ENCODE results near the gene MAP2. TPM values are rescaled to one million over a fixed set of nuclear protein-coding genes. Genes with fewer than 3 reads are reported as not detected.

Gene MAP2
- total and polyA plus RNA-seq, 4 experiments from 2014 or later, result 0.20 to 0.47 (median 0.41) TPM; not detected in 1

DNA sequence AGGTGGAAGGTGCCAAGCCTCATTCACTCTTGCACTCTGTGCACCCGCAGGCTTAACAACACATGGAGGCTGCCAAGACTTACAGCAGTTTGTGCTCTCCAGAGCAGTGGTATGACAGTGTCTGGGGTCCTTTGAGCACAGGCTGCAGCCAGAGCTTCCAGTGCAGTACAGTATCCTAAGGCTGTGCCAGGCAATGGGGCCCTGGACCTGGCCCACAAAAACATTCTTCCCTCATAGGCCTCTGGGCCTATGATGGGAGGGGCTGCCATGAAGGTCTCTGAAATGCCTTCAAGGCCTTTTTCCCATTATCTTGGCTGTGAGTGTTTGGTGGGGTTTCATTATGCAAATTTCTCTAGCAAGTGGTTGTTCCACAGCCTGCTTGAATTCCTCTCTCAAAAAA, 74.8 kb downstream of the MAP2 start:
- intact Hi-C loops (cut with micrococcal nuclease), result no loop called here
- H3K27ac Mint-ChIP-seq, result no peak overlapping the region
- peaks cover 2 to 17% (median 9%) of the 10 kb centered on the region in 8 donors for H3K9me3 Mint-ChIP-seq
- H3K4me3 Mint-ChIP-seq, result no peak overlapping the region
- H3K36me3 Mint-ChIP-seq, result no peaks in the 10 kb centered on the region
- Histone ChIP-seq H3K36me3 (ENCODE audit: insufficient read depth, low read length) (no peaks in the 10 kb centered on the region), H3K9me3 (ENCODE audit: control insufficient read depth in 1 of 2, low read length in 2 of 2) (no peaks in the 10 kb centered on the region), H3K4me1 (ENCODE audit: insufficient read depth, low read length) (no peaks in the 10 kb centered on the region), H3K4me3 (ENCODE audit: low read length in 2 of 2) (no peak overlapping the region), H3K27me3 (ENCODE audit: insufficient read depth, low read length) (no peaks in the 10 kb centered on the region), H3K27ac (ENCODE audit: low read depth, low read length) (no peak overlapping the region)
- peaks cover 0 to 2% of the 10 kb centered on the region in 2 donors for H3K27me3 Mint-ChIP-seq
- CTCF ChIA-PET (ENCODE audit: partially characterized antibody), result no interaction called here
- POLR2A ChIA-PET (ENCODE audit: partially characterized antibody), result no interaction called here
- H3K4me1 Mint-ChIP-seq, result no peaks in the 10 kb centered on the region
- DNase-seq, result no peak

- Mint-ChIP-seq H3K4me1 (no peaks in the 10 kb centered on the region), H3K27me3 (peaks cover 0 to 2% of the 10 kb centered on the region in 2 donors), H3K27ac (no peak overlapping the region), H3K9me3 (peaks cover 2 to 16% (median 9%) of the 10 kb centered on the region in 8 donors), H3K36me3 (no peaks in the 10 kb centered on the region), H3K4me3 (no peak overlapping the region)
- Histone ChIP-seq H3K36me3 (ENCODE audit: insufficient read depth, low read length) (no peaks in the 10 kb centered on the region), H3K9me3 (ENCODE audit: control insufficient read depth in 1 of 2, low read length in 2 of 2) (no peaks in the 10 kb centered on the region), H3K27me3 (ENCODE audit: insufficient read depth, low read length) (no peaks in the 10 kb centered on the region), H3K27ac (ENCODE audit: low read depth, low read length) (no peak overlapping the region), H3K4me3 (ENCODE audit: low read length in 2 of 2) (no peak overlapping the region), H3K4me1 (ENCODE audit: insufficient read depth, low read length) (no peaks in the 10 kb centered on the region)
- intact Hi-C loops (cut with micrococcal nuclease), result no loop called here
- ChIA-PET CTCF (ENCODE audit: partially characterized antibody) (no interaction called here), POLR2A (ENCODE audit: partially characterized antibody) (no interaction called here)
- DNase-seq, result no peak
These were observed 75.2 kb downstream of the MAP2 start for GRCh38 chr2:209499069-209499468.

GRCh38 chr2:209501579-209501978, 77.7 kb downstream of the MAP2 start:
- Mint-ChIP-seq H3K4me3 (no peak overlapping the region), H3K27me3 (peaks cover 0 to 2% of the 10 kb centered on the region in 2 donors), H3K27ac (no peak overlapping the region), H3K4me1 (no peaks in the 10 kb centered on the region), H3K36me3 (no peaks in the 10 kb centered on the region), H3K9me3 (peaks cover 2 to 16% (median 9%) of the 10 kb centered on the region in 8 donors)
- ChIA-PET CTCF (ENCODE audit: partially characterized antibody) (no interaction called here), POLR2A (ENCODE audit: partially characterized antibody) (no interaction called here)
- H3K36me3 ChIP-seq (ENCODE audit: insufficient read depth, low read length), result no peaks in the 10 kb centered on the region
- H3K4me3 ChIP-seq (ENCODE audit: low read length in 2 of 2), result no peak overlapping the region
- intact Hi-C loops (cut with micrococcal nuclease), result no loop called here
- no peak overlapping the region for H3K27ac ChIP-seq (ENCODE audit: low read depth, low read length)
- H3K9me3 ChIP-seq (ENCODE audit: control insufficient read depth in 1 of 2, low read length in 2 of 2), result no peaks in the 10 kb centered on the region
- H3K27me3 ChIP-seq (ENCODE audit: insufficient read depth, low read length), result no peaks in the 10 kb centered on the region
- DNase-seq, result no peak
- no peaks in the 10 kb centered on the region for H3K4me1 ChIP-seq (ENCODE audit: insufficient read depth, low read length)

DNA sequence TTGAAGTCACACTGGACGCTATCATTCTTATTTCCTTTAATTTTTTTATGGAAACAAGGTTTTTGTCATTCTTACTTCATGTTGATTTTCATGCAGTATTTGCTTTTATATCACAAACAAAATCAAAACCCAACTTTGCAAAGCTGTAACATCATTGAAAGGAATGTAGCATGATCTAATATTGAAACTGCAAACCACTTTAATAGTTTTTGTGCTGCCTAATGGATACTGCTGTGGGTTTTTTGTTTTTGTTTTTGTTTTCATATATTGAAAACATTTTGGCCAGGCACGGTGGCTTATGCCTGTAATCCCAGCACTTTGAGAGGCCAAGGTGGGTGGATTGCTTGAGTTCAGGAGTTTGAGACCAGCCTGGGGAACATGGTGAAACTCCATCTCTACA, 81.6 kb downstream of the MAP2 start:
- ChIA-PET CTCF (ENCODE audit: partially characterized antibody) (no interaction called here), POLR2A (ENCODE audit: partially characterized antibody) (no interaction called here)
- Histone ChIP-seq H3K4me3 (ENCODE audit: low read length in 2 of 2) (no peak overlapping the region), H3K27me3 (ENCODE audit: insufficient read depth, low read length) (no peaks in the 10 kb centered on the region), H3K9me3 (ENCODE audit: control insufficient read depth in 1 of 2, low read length in 2 of 2) (no peaks in the 10 kb centered on the region), H3K27ac (ENCODE audit: low read depth, low read length) (no peak overlapping the region), H3K4me1 (ENCODE audit: insufficient read depth, low read length) (no peaks in the 10 kb centered on the region), H3K36me3 (ENCODE audit: insufficient read depth, low read length) (no peaks in the 10 kb centered on the region)
- no peak for DNase-seq
- Mint-ChIP-seq H3K4me1 (no peaks in the 10 kb centered on the region), H3K27ac (no peak overlapping the region), H3K4me3 (no peak overlapping the region), H3K9me3 (peaks cover 0 to 2% (median 0%) of the 10 kb centered on the region in 8 donors), H3K27me3 (peaks cover 0 to 2% of the 10 kb centered on the region in 2 donors), H3K36me3 (no peaks in the 10 kb centered on the region)
- intact Hi-C loops (cut with micrococcal nuclease), result no loop called here

GRCh38 chr2:209508255-209508654, 84.4 kb downstream of the MAP2 start:
- no peaks in the 10 kb centered on the region for H3K27me3 ChIP-seq (ENCODE audit: insufficient read depth, low read length)
- H3K9me3 ChIP-seq (ENCODE audit: control insufficient read depth in 1 of 2, low read length in 2 of 2), result no peaks in the 10 kb centered on the region
- Mint-ChIP-seq H3K4me1 (no peaks in the 10 kb centered on the region), H3K4me3 (no peak overlapping the region), H3K27ac (no peak overlapping the region), H3K27me3 (peaks cover 0 to 1% of the 10 kb centered on the region in 2 donors), H3K9me3 (peaks cover 0 to 1% (median 0%) of the 10 kb centered on the region in 8 donors), H3K36me3 (no peaks in the 10 kb centered on the region)
- DNase-seq, result no peak
- no peaks in the 10 kb centered on the region for H3K36me3 ChIP-seq (ENCODE audit: insufficient read depth, low read length)
- POLR2A ChIA-PET (ENCODE audit: partially characterized antibody), result no interaction called here
- H3K4me1 ChIP-seq (ENCODE audit: insufficient read depth, low read length), result no peaks in the 10 kb centered on the region
- intact Hi-C loops (cut with micrococcal nuclease), result no loop called here
- no peak overlapping the region for H3K27ac ChIP-seq (ENCODE audit: low read depth, low read length)
- no peak overlapping the region for H3K4me3 ChIP-seq (ENCODE audit: low read length in 2 of 2)
- CTCF ChIA-PET (ENCODE audit: partially characterized antibody), result no interaction called here

DNA sequence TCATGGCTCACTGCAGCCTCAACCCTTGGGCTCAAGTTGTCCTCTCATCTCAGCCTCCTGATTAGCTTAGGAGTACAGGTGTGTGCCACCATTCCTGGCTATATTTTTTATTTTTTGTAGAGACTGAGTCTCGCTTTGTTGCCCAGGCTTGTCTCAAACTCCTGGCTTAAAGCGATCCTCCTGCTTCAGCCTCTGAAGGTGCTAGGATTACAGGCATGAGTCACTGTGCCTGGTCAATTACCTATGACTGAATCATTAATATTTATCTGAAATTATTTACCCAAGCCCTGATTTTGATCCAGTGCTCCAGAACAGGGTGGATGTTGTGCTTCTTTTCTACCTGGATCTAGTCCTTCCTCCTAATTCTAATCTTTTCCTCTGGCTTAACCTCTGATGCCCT, 87.8 kb downstream of the MAP2 start:
- Histone ChIP-seq H3K27ac (ENCODE audit: low read depth, low read length) (no peak overlapping the region), H3K36me3 (ENCODE audit: insufficient read depth, low read length) (no peaks in the 10 kb centered on the region), H3K4me3 (ENCODE audit: low read length in 2 of 2) (no peak overlapping the region), H3K9me3 (ENCODE audit: control insufficient read depth in 1 of 2, low read length in 2 of 2) (no peaks in the 10 kb centered on the region), H3K27me3 (ENCODE audit: insufficient read depth, low read length) (no peaks in the 10 kb centered on the region), H3K4me1 (ENCODE audit: insufficient read depth, low read length) (no peaks in the 10 kb centered on the region)
- H3K4me3 Mint-ChIP-seq, result no peak overlapping the region
- intact Hi-C loops (cut with micrococcal nuclease), result no loop called here
- peaks cover 0 to 3% (median 0%) of the 10 kb centered on the region in 8 donors for H3K9me3 Mint-ChIP-seq
- H3K4me1 Mint-ChIP-seq, result no peaks in the 10 kb centered on the region
- no peaks in the 10 kb centered on the region for H3K36me3 Mint-ChIP-seq
- H3K27ac Mint-ChIP-seq, result no peak overlapping the region
- no peaks in the 10 kb centered on the region for H3K27me3 Mint-ChIP-seq
- ChIA-PET CTCF (ENCODE audit: partially characterized antibody) (no interaction called here), POLR2A (ENCODE audit: partially characterized antibody) (no interaction called here)
- no peak for DNase-seq

DNA sequence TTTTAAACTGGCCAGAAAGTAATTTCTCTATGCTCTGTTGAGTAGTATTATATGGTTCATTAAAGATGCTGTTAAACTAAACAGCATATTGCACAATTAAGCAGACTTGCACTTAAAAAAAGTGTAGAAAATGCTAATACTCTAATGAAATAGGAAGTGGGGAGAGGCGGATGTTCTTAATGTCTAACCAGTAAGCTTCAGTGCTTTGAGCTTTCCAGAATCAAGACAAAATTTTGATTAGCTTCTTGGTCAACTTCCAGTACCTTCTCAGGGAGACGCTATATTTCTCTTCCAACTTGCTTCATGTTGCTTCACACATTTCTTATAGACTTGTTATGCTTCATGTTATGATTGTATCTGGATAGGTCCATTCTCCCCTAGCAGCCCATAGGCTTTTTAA, 89.1 kb downstream of the MAP2 start:
- H3K4me3 Mint-ChIP-seq, result no peak overlapping the region
- no peak overlapping the region for H3K27ac Mint-ChIP-seq
- no peaks in the 10 kb centered on the region for H3K4me1 Mint-ChIP-seq
- intact Hi-C loops (cut with micrococcal nuclease), result no loop called here
- peaks cover 0 to 4% (median 0%) of the 10 kb centered on the region in 8 donors for H3K9me3 Mint-ChIP-seq
- DNase-seq, result no peak
- no peaks in the 10 kb centered on the region for H3K36me3 Mint-ChIP-seq
- no peaks in the 10 kb centered on the region for H3K27me3 ChIP-seq (ENCODE audit: insufficient read depth, low read length)
- H3K27me3 Mint-ChIP-seq, result no peaks in the 10 kb centered on the region
- no peak overlapping the region for H3K4me3 ChIP-seq (ENCODE audit: low read length in 2 of 2)
- CTCF ChIA-PET (ENCODE audit: partially characterized antibody), result interaction anchor here (1.2 kb wide), 1 partner anchor 12 kb away, joined by 3 read pairs; no protein-coding TSS in a partner anchor
- H3K36me3 ChIP-seq (ENCODE audit: insufficient read depth, low read length), result no peaks in the 10 kb centered on the region
- H3K4me1 ChIP-seq (ENCODE audit: insufficient read depth, low read length), result no peaks in the 10 kb centered on the region
- POLR2A ChIA-PET (ENCODE audit: partially characterized antibody), result no interaction called here
- H3K9me3 ChIP-seq (ENCODE audit: control insufficient read depth in 1 of 2, low read length in 2 of 2), result no peaks in the 10 kb centered on the region
- H3K27ac ChIP-seq (ENCODE audit: low read depth, low read length), result no peak overlapping the region

DNA sequence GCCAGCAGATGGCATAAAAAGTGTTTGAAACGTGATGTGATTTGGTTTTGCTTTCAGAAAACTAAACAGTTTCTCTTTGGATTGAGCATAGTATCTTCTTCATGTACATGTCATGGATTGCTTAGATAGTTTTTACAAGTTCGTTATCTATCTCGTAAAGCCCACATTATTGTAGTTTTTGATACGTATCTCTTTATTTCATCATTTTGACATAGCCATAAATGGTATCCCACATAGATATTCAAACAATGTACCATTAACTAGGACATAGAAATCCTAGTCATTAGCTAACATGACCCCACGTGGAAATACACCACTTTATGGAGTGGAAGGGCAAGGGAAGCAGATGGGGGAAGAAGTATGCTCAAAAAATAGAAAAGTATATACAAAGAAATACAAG, 93.6 kb downstream of the MAP2 start:
- H3K4me1 Mint-ChIP-seq, result no peaks in the 10 kb centered on the region
- no peaks in the 10 kb centered on the region for H3K4me1 ChIP-seq (ENCODE audit: insufficient read depth, low read length)
- H3K27me3 Mint-ChIP-seq, result no peaks in the 10 kb centered on the region
- no peaks in the 10 kb centered on the region for H3K9me3 ChIP-seq (ENCODE audit: control insufficient read depth in 1 of 2, low read length in 2 of 2)
- no peak overlapping the region for H3K4me3 ChIP-seq (ENCODE audit: low read length in 2 of 2)
- H3K27ac Mint-ChIP-seq, result no peak overlapping the region
- DNase-seq, result no peak
- H3K36me3 ChIP-seq (ENCODE audit: insufficient read depth, low read length), result no peaks in the 10 kb centered on the region
- H3K4me3 Mint-ChIP-seq, result no peak overlapping the region
- intact Hi-C loops (cut with micrococcal nuclease), result no loop called here
- no peak overlapping the region for H3K27ac ChIP-seq (ENCODE audit: low read depth, low read length)
- no peaks in the 10 kb centered on the region for H3K27me3 ChIP-seq (ENCODE audit: insufficient read depth, low read length)
- H3K9me3 Mint-ChIP-seq, result peaks cover 0 to 3% (median 0%) of the 10 kb centered on the region in 8 donors
- ChIA-PET CTCF (ENCODE audit: partially characterized antibody) (no interaction called here), POLR2A (ENCODE audit: partially characterized antibody) (no interaction called here)
- no peaks in the 10 kb centered on the region for H3K36me3 Mint-ChIP-seq

Data from CD4-positive, alpha-beta memory T cell (primary cell).